ENCODE measurements around the gene COL25A1. TPM values are rescaled to one million over a fixed set of nuclear protein-coding genes. Genes with fewer than 3 reads are reported as not detected.

COL25A1 gene
- total RNA-seq, 1 experiment from 2014 or later, result not detected

DNA sequence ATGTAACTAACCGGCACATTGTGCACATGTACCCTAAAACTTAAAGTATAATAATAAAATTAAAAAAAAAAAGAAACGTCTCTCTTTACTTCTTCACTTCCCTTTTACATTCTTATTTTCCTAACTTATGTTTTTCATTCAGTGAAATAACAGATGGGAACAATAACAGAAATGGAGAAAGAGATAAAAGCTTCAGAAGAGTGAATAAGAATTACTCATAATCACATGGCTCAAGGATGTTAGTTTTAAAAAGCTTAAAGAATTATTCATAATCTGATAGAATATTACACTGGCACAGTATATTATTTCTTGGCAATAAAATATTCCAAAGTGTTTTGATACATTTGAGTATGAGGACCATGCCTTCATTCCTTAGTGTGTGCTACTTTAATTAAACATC lies 175.6 kb downstream of the COL25A1 start:
- POLR2A ChIA-PET, result no interaction called here
- Histone ChIP-seq H3K27ac (ENCODE audit: low read depth, low read length) (no peak overlapping the region), H3K9me2 (ENCODE audit: insufficient read depth) (no peaks in the 10 kb centered on the region), H3K36me3 (ENCODE audit: control insufficient read depth in 1 of 2, insufficient read depth in 2 of 2, low read length in 2 of 2) (no peaks in the 10 kb centered on the region), H3K27me3 (ENCODE audit: insufficient read depth, low read length) (peaks cover 47% of the 10 kb centered on the region), H3K9ac (ENCODE audit: low read length) (no peak overlapping the region), H3K79me2 (ENCODE audit: insufficient read depth, low read length) (no peaks in the 10 kb centered on the region), H3K9me3 (ENCODE audit: control insufficient read depth in 1 of 2, insufficient read depth in 1 of 2, low read depth in 1 of 2, low read length in 2 of 2) (no peaks in the 10 kb centered on the region), H3K4me3 (replicated peaks in 1 of 2; ENCODE audit: low read depth in 1 of 2, low read length in 2 of 2) (no peak overlapping the region), H4K20me1 (ENCODE audit: insufficient read depth) (no peaks in the 10 kb centered on the region), H3K4me2 (ENCODE audit: low read length) (no peak overlapping the region), H2AFZ (ENCODE audit: low read depth, low read length, poor library complexity, severe bottlenecking) (no peak overlapping the region), H3K4me1 (ENCODE audit: control insufficient read depth in 1 of 2, insufficient read depth in 2 of 2, low read length in 2 of 2) (no peaks in the 10 kb centered on the region)
- no TSS peak for BruUV-seq (replicated peaks)
- intact Hi-C loops (cut with micrococcal nuclease), result no loop called here
- CTCF ChIA-PET, result no interaction called here
- no peak for DNase-seq (ENCODE audit: low read depth, low spot score)
- RAD21 ChIA-PET (ENCODE audit: low non-redundant PET in 1 of 2, low total read pairs in 2 of 2, uncharacterized antibody in 2 of 2, unreplicated experiment in 2 of 2), result interaction anchor here in 1 of 2 experiments (0.7 kb wide), 1 partner anchor 162 kb away, joined by 12 read pairs; no protein-coding TSS in a partner anchor
- ATAC-seq, result no peak
- TF ChIP-seq, protein P1, sequence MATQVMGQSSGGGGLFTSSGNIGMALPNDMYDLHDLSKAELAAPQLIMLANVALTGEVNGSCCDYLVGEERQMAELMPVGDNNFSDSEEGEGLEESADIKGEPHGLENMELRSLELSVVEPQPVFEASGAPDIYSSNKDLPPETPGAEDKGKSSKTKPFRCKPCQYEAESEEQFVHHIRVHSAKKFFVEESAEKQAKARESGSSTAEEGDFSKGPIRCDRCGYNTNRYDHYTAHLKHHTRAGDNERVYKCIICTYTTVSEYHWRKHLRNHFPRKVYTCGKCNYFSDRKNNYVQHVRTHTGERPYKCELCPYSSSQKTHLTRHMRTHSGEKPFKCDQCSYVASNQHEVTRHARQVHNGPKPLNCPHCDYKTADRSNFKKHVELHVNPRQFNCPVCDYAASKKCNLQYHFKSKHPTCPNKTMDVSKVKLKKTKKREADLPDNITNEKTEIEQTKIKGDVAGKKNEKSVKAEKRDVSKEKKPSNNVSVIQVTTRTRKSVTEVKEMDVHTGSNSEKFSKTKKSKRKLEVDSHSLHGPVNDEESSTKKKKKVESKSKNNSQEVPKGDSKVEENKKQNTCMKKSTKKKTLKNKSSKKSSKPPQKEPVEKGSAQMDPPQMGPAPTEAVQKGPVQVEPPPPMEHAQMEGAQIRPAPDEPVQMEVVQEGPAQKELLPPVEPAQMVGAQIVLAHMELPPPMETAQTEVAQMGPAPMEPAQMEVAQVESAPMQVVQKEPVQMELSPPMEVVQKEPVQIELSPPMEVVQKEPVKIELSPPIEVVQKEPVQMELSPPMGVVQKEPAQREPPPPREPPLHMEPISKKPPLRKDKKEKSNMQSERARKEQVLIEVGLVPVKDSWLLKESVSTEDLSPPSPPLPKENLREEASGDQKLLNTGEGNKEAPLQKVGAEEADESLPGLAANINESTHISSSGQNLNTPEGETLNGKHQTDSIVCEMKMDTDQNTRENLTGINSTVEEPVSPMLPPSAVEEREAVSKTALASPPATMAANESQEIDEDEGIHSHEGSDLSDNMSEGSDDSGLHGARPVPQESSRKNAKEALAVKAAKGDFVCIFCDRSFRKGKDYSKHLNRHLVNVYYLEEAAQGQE (IDR thresholded peaks at IDR 0.05; ENCODE audit: low read depth), result no peak

DNA sequence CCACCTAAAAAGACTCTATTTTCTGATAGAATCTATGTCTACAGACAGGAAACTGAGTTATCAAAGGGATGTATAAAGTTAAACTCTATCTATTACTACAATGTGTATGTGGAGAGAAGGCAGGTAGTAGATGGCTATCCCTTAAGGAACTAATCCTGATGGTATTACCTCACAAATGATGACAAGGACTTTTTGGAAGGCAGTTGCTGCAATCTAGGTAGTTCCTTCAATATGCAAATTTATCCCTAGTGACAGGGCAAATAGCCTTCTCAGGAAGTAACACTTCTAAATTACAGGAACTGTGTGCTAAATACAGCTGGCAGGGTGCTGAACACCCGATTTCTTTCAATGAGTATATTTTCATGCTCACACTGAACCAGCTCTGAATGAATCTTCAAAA lies 177.4 kb downstream of the COL25A1 start:
- H3K9ac ChIP-seq (ENCODE audit: low read length), result no peak overlapping the region
- no peaks in the 10 kb centered on the region for H4K20me1 ChIP-seq (ENCODE audit: insufficient read depth)
- no peaks in the 10 kb centered on the region for H3K9me2 ChIP-seq (ENCODE audit: insufficient read depth)
- no peak overlapping the region for H2AFZ ChIP-seq (ENCODE audit: low read depth, low read length, poor library complexity, severe bottlenecking)
- no peaks in the 10 kb centered on the region for H3K79me2 ChIP-seq (ENCODE audit: insufficient read depth, low read length)
- BruUV-seq (replicated peaks), result no TSS peak
- H3K4me2 ChIP-seq (ENCODE audit: low read length), result no peak overlapping the region
- H3K27me3 ChIP-seq (ENCODE audit: insufficient read depth, low read length), result peaks cover 40% of the 10 kb centered on the region
- H3K4me1 ChIP-seq (ENCODE audit: control insufficient read depth in 1 of 2, insufficient read depth in 2 of 2, low read length in 2 of 2), result no peaks in the 10 kb centered on the region
- TF ChIP-seq, protein P1 (IDR thresholded peaks at IDR 0.05; ENCODE audit: low read depth), result no peak
- ChIA-PET RAD21 (ENCODE audit: low non-redundant PET in 1 of 2, low total read pairs in 2 of 2, uncharacterized antibody in 2 of 2, unreplicated experiment in 2 of 2) (no interaction called here), POLR2A (no interaction called here), CTCF (no interaction called here)
- H3K4me3 ChIP-seq (replicated peaks in 1 of 2; ENCODE audit: low read depth in 1 of 2, low read length in 2 of 2), result no peak overlapping the region
- no peak for ATAC-seq
- DNase-seq (ENCODE audit: low read depth, low spot score), result no peak
- no peaks in the 10 kb centered on the region for H3K36me3 ChIP-seq (ENCODE audit: control insufficient read depth in 1 of 2, insufficient read depth in 2 of 2, low read length in 2 of 2)
- intact Hi-C loops (cut with micrococcal nuclease), result no loop called here
- H3K27ac ChIP-seq (ENCODE audit: low read depth, low read length), result no peak overlapping the region
- H3K9me3 ChIP-seq (ENCODE audit: control insufficient read depth in 1 of 2, insufficient read depth in 1 of 2, low read depth in 1 of 2, low read length in 2 of 2), result no peaks in the 10 kb centered on the region
